ENCODE data around the gene HSPA12A. TPM values are rescaled to one million over a fixed set of nuclear protein-coding genes. Genes with fewer than 3 reads are reported as not detected.

HSPA12A gene
- total RNA-seq, 2 donors from 2014 or later = 13.9 to 15.4 TPM

- Mint-ChIP-seq H3K27me3 (ENCODE audit: insufficient read depth) (peaks cover 13% of the 10 kb centered on the region), H3K36me3 (ENCODE audit: low read depth) (no peaks in the 10 kb centered on the region), H3K4me1 (no peaks in the 10 kb centered on the region), H3K27ac (no peak overlapping the region), H3K9me3 (peaks cover under 1% of the 10 kb centered on the region), H3K4me3 (no peak overlapping the region)
- no peak for TF ChIP-seq CTCF (conservative IDR thresholded peaks at IDR 0.05)
- Histone ChIP-seq H3K36me3 (ENCODE audit: control insufficient read depth, insufficient read depth, low read length) (no peaks in the 10 kb centered on the region), H3K9me3 (ENCODE audit: control insufficient read depth, low read length) (no peaks in the 10 kb centered on the region), H3K27me3 (ENCODE audit: control insufficient read depth, insufficient read depth, low read length, poor library complexity, severe bottlenecking) (no peaks in the 10 kb centered on the region), H3K4me1 (ENCODE audit: control insufficient read depth, insufficient read depth, low read length) (no peaks in the 10 kb centered on the region), H3K9ac (ENCODE audit: extremely low read depth, low read length, poor library complexity, severe bottlenecking) (no peak overlapping the region), H3K4me3 (ENCODE audit: low read length) (no peak overlapping the region), H3K27ac (ENCODE audit: low read depth, low read length) (no peak overlapping the region)
- WGBS, 2 experiments (ENCODE audit: insufficient coverage in 1 of 2, insufficient read length in 1 of 2) = 80 to 95% methylated on average over 1 to 11 of the region's 11 CpGs
- DNase-seq = no peak
Measured at GRCh38 chr10:116785282-116785681, 42.9 kb upstream of the HSPA12A start.

- Mint-ChIP-seq H3K9me3 (no peaks in the 10 kb centered on the region), H3K4me1 (no peaks in the 10 kb centered on the region), H3K4me3 (no peak overlapping the region), H3K27ac (no peak overlapping the region), H3K36me3 (ENCODE audit: low read depth) (no peaks in the 10 kb centered on the region), H3K27me3 (ENCODE audit: insufficient read depth) (peaks cover 12% of the 10 kb centered on the region)
- Histone ChIP-seq H3K9me3 (ENCODE audit: control insufficient read depth, low read length) (no peaks in the 10 kb centered on the region), H3K36me3 (ENCODE audit: control insufficient read depth, insufficient read depth, low read length) (no peaks in the 10 kb centered on the region), H3K9ac (ENCODE audit: extremely low read depth, low read length, poor library complexity, severe bottlenecking) (no peak overlapping the region), H3K4me3 (ENCODE audit: low read length) (no peak overlapping the region), H3K27me3 (ENCODE audit: control insufficient read depth, insufficient read depth, low read length, poor library complexity, severe bottlenecking) (no peaks in the 10 kb centered on the region), H3K4me1 (ENCODE audit: control insufficient read depth, insufficient read depth, low read length) (no peaks in the 10 kb centered on the region), H3K27ac (ENCODE audit: low read depth, low read length) (no peak overlapping the region)
- WGBS, 2 experiments (ENCODE audit: insufficient coverage in 1 of 2, insufficient read length in 1 of 2) = 86 to 99% methylated on average over 7 of the region's 7 CpGs
- DNase-seq = no peak
- no peak for TF ChIP-seq CTCF (conservative IDR thresholded peaks at IDR 0.05)
Measured at GRCh38 chr10:116784651-116785050, 42.3 kb upstream of the HSPA12A start.

- no peak for DNase-seq
- H3K27me3 Mint-ChIP-seq (ENCODE audit: insufficient read depth) = peaks cover 11% of the 10 kb centered on the region
- 93 to 98% methylated on average over 3 of the region's 3 CpGs for WGBS, 2 experiments (ENCODE audit: insufficient coverage in 1 of 2, insufficient read length in 1 of 2)
- H3K4me3 Mint-ChIP-seq = no peak overlapping the region
- Histone ChIP-seq H3K9me3 (ENCODE audit: control insufficient read depth, low read length) (no peaks in the 10 kb centered on the region), H3K27me3 (ENCODE audit: control insufficient read depth, insufficient read depth, low read length, poor library complexity, severe bottlenecking) (no peaks in the 10 kb centered on the region), H3K4me3 (ENCODE audit: low read length) (no peak overlapping the region), H3K4me1 (ENCODE audit: control insufficient read depth, insufficient read depth, low read length) (no peaks in the 10 kb centered on the region), H3K36me3 (ENCODE audit: control insufficient read depth, insufficient read depth, low read length) (no peaks in the 10 kb centered on the region), H3K9ac (ENCODE audit: extremely low read depth, low read length, poor library complexity, severe bottlenecking) (no peak overlapping the region), H3K27ac (ENCODE audit: low read depth, low read length) (no peak overlapping the region)
- no peaks in the 10 kb centered on the region for H3K36me3 Mint-ChIP-seq (ENCODE audit: low read depth)
- H3K27ac Mint-ChIP-seq = no peak overlapping the region
- no peak for TF ChIP-seq CTCF (conservative IDR thresholded peaks at IDR 0.05)
- H3K9me3 Mint-ChIP-seq = no peaks in the 10 kb centered on the region
- H3K4me1 Mint-ChIP-seq = no peaks in the 10 kb centered on the region
Measured at GRCh38 chr10:116784035-116784434, 41.7 kb upstream of the HSPA12A start.

Data from endodermal cell (in vitro differentiated cells).